SK-N-SH (cell line): ENCODE data around the gene TCF15. TPM values are rescaled to one million over a fixed set of nuclear protein-coding genes. Genes with fewer than 3 reads are reported as not detected.

Source experiments
- CTCF ChIA-PET: fragments of 300-600, 350-600 bp; formaldehyde crosslinking; extraction: SDS; loops from one replicate; lab custom pipeline; 2021; lab: Yijun Ruan, JAX
- POLR2A ChIA-PET: fragments of 350-600 bp; sonication (Branson Sonifier 250); formaldehyde crosslinking; extraction: SDS; loops from one replicate; lab custom pipeline; 2020; ENCODE audit warnings: antibody characterized with exemption, inconsistent platforms; lab: Yijun Ruan, JAX
- DNase-seq: peaks from one replicate; pipeline ENCODE4 v3.0.0; 2012
- H2AFZ ChIP-seq: fragments of 200-600 bp; sonication (generic); 2 replicates; pipeline ENCODE4 v1.8.1; 2016; ENCODE audit warnings: antibody characterized with exemption, mild to moderate bottlenecking, low read depth
- H3F3A ChIP-seq: fragments of 200-600 bp; sonication (generic); replicated peaks from 2 replicates; pipeline ENCODE3; 2016; ENCODE audit warnings: antibody characterized with exemption, mild to moderate bottlenecking; ENCODE audit not compliant: insufficient read depth
- H3K27ac ChIP-seq, 2 experiments: fragments of 200-500 bp in 1 of 2; fragments of 200-600 bp in 1 of 2; sonication (Bioruptor generic) in 1 of 2; sonication (generic), shearing (Covaris generic) in 1 of 2; 2 replicates each; pipeline versions ENCODE4 v1.5.1 to v1.6.1; 2014 to 2016; ENCODE audit warnings: low read depth in 2 of 2, inconsistent platforms in 1 of 2, low read length in 1 of 2, mild to moderate bottlenecking in 1 of 2, mixed read lengths in 1 of 2
- H3K27me3 ChIP-seq: fragments of 200-600 bp; sonication (generic), shearing (Covaris generic); 2 replicates; pipeline ENCODE4 v1.6.1; 2016; ENCODE audit warnings: mixed run types; ENCODE audit not compliant: insufficient read depth
- H3K36me3 ChIP-seq, 2 experiments: fragments of 200-500 bp in 1 of 2; fragments of 200-600 bp in 1 of 2; sonication (Bioruptor generic) in 1 of 2; sonication (generic) in 1 of 2; replicated peaks in 1 of 2; 2 replicates each; pipeline versions ENCODE3 to v1.5.1; 2014 to 2016; ENCODE audit warnings: low read length in 1 of 2, mild to moderate bottlenecking in 1 of 2; ENCODE audit not compliant: insufficient read depth in 2 of 2, control insufficient read depth in 1 of 2
- H3K4me1 ChIP-seq, 2 experiments: fragments of 200-500 bp in 1 of 2; fragments of 200-600 bp in 1 of 2; sonication (Bioruptor generic) in 1 of 2; sonication (generic), shearing (Covaris generic) in 1 of 2; 2 replicates each; pipeline versions ENCODE4 v1.5.1 to v1.6.1; 2014 to 2016; ENCODE audit warnings: low read depth in 1 of 2, low read length in 1 of 2, mixed run types in 1 of 2; ENCODE audit not compliant: insufficient read depth in 2 of 2, control insufficient read depth in 1 of 2
- H3K4me2 ChIP-seq: fragments of 200-600 bp; sonication (generic), shearing (Covaris generic); 2 replicates; pipeline ENCODE4 v1.6.1; 2017; ENCODE audit warnings: mixed run types
- H3K4me3 ChIP-seq, 2 experiments: fragments of 200-500 bp in 1 of 2; fragments of 200-600 bp in 1 of 2; sonication (Bioruptor generic) in 1 of 2; sonication (generic), shearing (Covaris generic) in 1 of 2; 2 replicates each; pipeline versions ENCODE4 v1.5.1 to v1.8.1; 2014 to 2016; ENCODE audit warnings: low read depth in 2 of 2, inconsistent platforms in 1 of 2, low read length in 1 of 2, mild to moderate bottlenecking in 1 of 2, mixed read lengths in 1 of 2, moderate library complexity in 1 of 2
- H3K79me2 ChIP-seq: fragments of 200-600 bp; sonication (generic); 2 replicates; pipeline ENCODE4 v1.8.1; 2017; ENCODE audit warnings: mild to moderate bottlenecking; ENCODE audit not compliant: insufficient read depth
- H3K9ac ChIP-seq: fragments of 200-600 bp; sonication (generic); 2 replicates; pipeline ENCODE4 v1.6.1; 2017; ENCODE audit warnings: mixed run types
- H3K9me2 ChIP-seq: fragments of 200-600 bp; sonication (generic); 2 replicates; pipeline ENCODE4 v1.6.1; 2017; ENCODE audit warnings: mixed run types
- H3K9me3 ChIP-seq: fragments of 200-600 bp; sonication (generic); 2 replicates; pipeline ENCODE4 v1.6.1; 2017; ENCODE audit warnings: mixed run types, mild to moderate bottlenecking, moderate library complexity
- H4K20me1 ChIP-seq: fragments of 200-600 bp; sonication (generic); 2 replicates; pipeline ENCODE4 v1.6.1; 2017; ENCODE audit warnings: mild to moderate bottlenecking, mixed run types; ENCODE audit not compliant: insufficient read depth
- CHD2 ChIP-seq: fragments of 150-350 bp; IDR thresholded peaks from 2 replicates; pipeline ENCODE4 v1.6.1; 2018; ENCODE audit warnings: low read length; ENCODE audit not compliant: partially characterized antibody
- EZH2phosphoT487 ChIP-seq: fragments of 200-600 bp; sonication (generic); IDR thresholded peaks from 2 replicates; pipeline ENCODE4 v1.6.1; 2017; ENCODE audit warnings: low read depth, mixed run types, mild to moderate bottlenecking, antibody characterized with exemption, moderate library complexity, borderline replicate concordance
- FOSL2 ChIP-seq: IDR thresholded peaks from 2 replicates; pipeline ENCODE4 v1.4.0; 2012; ENCODE audit warnings: low read depth, mild to moderate bottlenecking, moderate library complexity, borderline replicate concordance
- FOXJ3 ChIP-seq: sonication (generic); formaldehyde crosslinking; IDR thresholded peaks from 2 replicates; pipeline ENCODE4 v1.5.1; 2020; ENCODE audit warnings: mild to moderate bottlenecking, missing genetic modification reagents
- MEF2A ChIP-seq: IDR thresholded peaks from 2 replicates; pipeline ENCODE4 v1.4.0; 2012; ENCODE audit warnings: low read depth, borderline replicate concordance
- NFIC ChIP-seq: IDR thresholded peaks from 2 replicates; pipeline ENCODE4 v1.4.0; 2012; ENCODE audit warnings: borderline replicate concordance
- PBX3 ChIP-seq: IDR thresholded peaks from 2 replicates; pipeline ENCODE4; 2012
- RCOR1 ChIP-seq: fragments of 150-350 bp; IDR thresholded peaks from 2 replicates; pipeline ENCODE4 v1.6.1; 2017; ENCODE audit warnings: antibody characterized with exemption, low read length
- RFX5 ChIP-seq: IDR thresholded peaks from 2 replicates; pipeline ENCODE4 v1.6.1; 2012; ENCODE audit warnings: mild to moderate bottlenecking, improper control_type of control experiment, low read length
- SIN3A ChIP-seq: IDR thresholded peaks from 2 replicates; pipeline ENCODE4 v1.6.1; 2012; ENCODE audit warnings: low read depth, mild to moderate bottlenecking, low read length, moderate library complexity, borderline replicate concordance
- SMC3 ChIP-seq: IDR thresholded peaks from 2 replicates; pipeline ENCODE4 v1.6.1; 2012; ENCODE audit warnings: low read depth, low read length, improper control_type of control experiment
- TCF12 ChIP-seq: IDR thresholded peaks from 2 replicates; pipeline ENCODE4 v1.4.0; 2012
- ZBTB33 ChIP-seq: IDR thresholded peaks from 2 replicates; pipeline ENCODE4 v1.4.0; 2012; ENCODE audit warnings: low read depth, borderline replicate concordance
- whole genome bisulfite sequencing: methylation state at CpG from one replicate; pipeline ENCODE4 v1.1.6; 2017; ENCODE audit warnings: low lambda C conversion rate; 5-methylcytosine and 5-hydroxymethylcytosine counted together
- polyA plus RNA-seq, 3 experiments: library from polyadenylated mRNA; depleted of rRNA; stranded (reverse); fragments of >200 nt; gene quantifications; 2 replicates each; pipeline ENCODE4 v1.2.3, GENCODE V29; 2012
- TF ChIP-seq, protein P1 (sequence below): fragments of 150-350 bp; IDR thresholded peaks from 2 replicates; pipeline ENCODE4 v1.6.1; 2016; ENCODE audit warnings: mild to moderate bottlenecking, low read depth, low read length
- TF ChIP-seq, protein P2 (sequence below): fragments of 150-350 bp; IDR thresholded peaks from 2 replicates; pipeline ENCODE4 v1.6.1; 2017; ENCODE audit warnings: antibody characterized with exemption, low read length, low read depth, borderline replicate concordance
- TF ChIP-seq, protein P3 (sequence below): fragments of 200-600 bp; sonication (generic); IDR thresholded peaks from 2 replicates; pipeline ENCODE4 v1.6.1; 2017; ENCODE audit warnings: antibody characterized with exemption, mild to moderate bottlenecking, moderate library complexity
- TF ChIP-seq, protein P4 (sequence below): IDR thresholded peaks from 2 replicates; pipeline ENCODE4 v1.4.0; 2012; ENCODE audit warnings: low read depth, borderline replicate concordance

Gene TCF15
- polyA plus RNA-seq, 1 of the 3 experiments (the other 2 are of a cell fraction), result not detected

DNA sequence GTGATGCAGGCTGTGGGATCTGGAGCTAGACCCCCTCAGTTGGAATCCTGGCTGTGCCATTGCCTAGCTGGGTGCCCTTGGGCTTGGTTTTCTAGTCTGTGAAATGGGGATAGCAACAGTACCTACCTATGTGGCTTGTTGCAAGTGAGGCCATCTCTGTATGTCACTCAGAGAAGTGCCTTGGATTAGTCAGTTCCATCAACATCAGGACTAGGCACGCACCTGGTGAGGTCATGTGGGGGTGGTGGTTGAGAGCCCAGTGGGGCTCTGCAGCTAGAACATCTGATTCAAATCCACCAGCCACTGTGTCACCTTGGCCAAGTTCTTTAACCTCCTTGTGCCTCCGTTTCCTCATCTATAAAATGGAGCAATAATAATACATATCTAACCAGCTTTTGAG lies 12.5 kb downstream of the TCF15 start:
- CTCF ChIA-PET, result interaction anchor here (1.2 to 1.6 kb wide), 3 partner anchors 9 to 142 kb away, joined by 3 to 4 read pairs (median 3); no protein-coding TSS in a partner anchor
- Histone ChIP-seq H3K4me3 (no peak overlapping the region), H3K36me3 (no peaks in the 10 kb centered on the region), H3K27ac (no peak overlapping the region), H3K4me2 (no peak overlapping the region), H2AFZ (no peak overlapping the region), H3F3A (no peaks in the 10 kb centered on the region), H3K79me2 (no peaks in the 10 kb centered on the region), H3K9me3 (no peaks in the 10 kb centered on the region), H3K9me2 (no peaks in the 10 kb centered on the region), H3K4me1 (no peaks in the 10 kb centered on the region), H4K20me1 (no peaks in the 10 kb centered on the region), H3K9ac (no peak overlapping the region)
- POLR2A ChIA-PET, result no interaction called here
- no peak for DNase-seq
- WGBS, result 39% methylated on average over 2 of the region's 2 CpGs
- TF ChIP-seq, protein P1, sequence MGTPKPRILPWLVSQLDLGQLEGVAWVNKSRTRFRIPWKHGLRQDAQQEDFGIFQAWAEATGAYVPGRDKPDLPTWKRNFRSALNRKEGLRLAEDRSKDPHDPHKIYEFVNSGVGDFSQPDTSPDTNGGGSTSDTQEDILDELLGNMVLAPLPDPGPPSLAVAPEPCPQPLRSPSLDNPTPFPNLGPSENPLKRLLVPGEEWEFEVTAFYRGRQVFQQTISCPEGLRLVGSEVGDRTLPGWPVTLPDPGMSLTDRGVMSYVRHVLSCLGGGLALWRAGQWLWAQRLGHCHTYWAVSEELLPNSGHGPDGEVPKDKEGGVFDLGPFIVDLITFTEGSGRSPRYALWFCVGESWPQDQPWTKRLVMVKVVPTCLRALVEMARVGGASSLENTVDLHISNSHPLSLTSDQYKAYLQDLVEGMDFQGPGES, result no peak
- TF ChIP-seq ZBTB33, result no peak
- TF ChIP-seq PBX3, result no peak
- TF ChIP-seq FOXJ3 (CRISPR knock-in tag), result no peak
- TF ChIP-seq, all 33 proteins: peak for 0
- H3K27me3 ChIP-seq, result no peaks in the 10 kb centered on the region

DNA sequence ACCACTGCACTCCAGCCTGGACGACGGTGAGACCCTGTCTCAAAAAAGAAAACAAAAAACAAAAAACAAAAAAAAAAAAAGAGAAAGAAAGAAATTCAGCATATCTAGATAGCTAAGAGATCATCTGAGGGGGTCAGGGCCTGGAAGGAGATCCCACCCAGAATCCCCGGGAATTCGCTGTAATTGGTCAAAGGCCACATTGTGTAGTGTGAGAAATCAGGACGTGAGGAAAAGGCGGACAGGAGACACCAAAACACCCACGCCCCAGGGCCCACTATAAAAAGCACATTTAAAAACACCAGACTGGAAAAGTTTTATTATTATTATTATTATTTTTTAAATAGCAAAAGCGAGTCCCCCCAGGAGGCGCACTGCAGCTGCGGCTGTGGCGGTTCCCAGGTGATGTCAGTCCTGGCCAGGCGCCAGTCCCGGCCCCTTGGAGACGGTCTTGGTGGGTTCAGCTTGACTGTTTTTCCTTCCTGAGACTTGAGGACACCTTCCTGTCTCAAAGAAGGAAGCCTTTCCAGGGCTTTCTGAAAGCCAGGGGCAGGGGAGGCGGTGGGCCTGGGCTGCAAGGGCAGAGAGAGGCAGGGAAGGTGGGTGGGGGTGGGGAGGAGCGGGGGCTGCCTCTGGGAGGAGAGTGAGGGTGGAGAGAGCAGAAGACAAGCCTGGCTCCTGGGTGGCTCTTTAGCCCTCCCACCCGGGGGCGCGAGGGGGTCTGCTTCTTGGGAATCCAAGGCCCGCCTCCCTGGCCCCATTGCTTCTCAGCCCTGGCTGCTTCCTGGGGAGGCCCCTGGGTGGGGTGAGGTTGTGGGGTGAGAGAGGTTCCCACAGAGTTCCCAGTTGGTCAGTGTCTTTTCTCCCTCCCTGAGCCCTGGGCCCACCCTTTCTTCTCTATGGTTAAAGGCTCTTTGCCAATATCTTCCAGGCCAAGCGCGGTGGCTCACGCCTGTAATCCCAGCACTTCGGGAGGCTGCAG lies 14.5 kb downstream of the TCF15 start:
- H2AFZ ChIP-seq, result no peak overlapping the region
- no peak overlapping the region for H3K27ac ChIP-seq
- no peaks in the 10 kb centered on the region for H3F3A ChIP-seq
- H4K20me1 ChIP-seq, result no peaks in the 10 kb centered on the region
- 78% methylated on average over 20 of the region's 24 CpGs for WGBS
- no peak for DNase-seq
- H3K4me3 ChIP-seq, result no peak overlapping the region
- no peaks in the 10 kb centered on the region for H3K9me2 ChIP-seq
- H3K4me1 ChIP-seq, result no peaks in the 10 kb centered on the region
- no peaks in the 10 kb centered on the region for H3K9me3 ChIP-seq
- no peaks in the 10 kb centered on the region for H3K36me3 ChIP-seq
- ChIA-PET CTCF (interaction anchor here (0.6 to 1.6 kb wide), 2 partner anchors 50 to 165 kb away, joined by 3 to 7 read pairs; no protein-coding TSS in a partner anchor), POLR2A (no interaction called here)
- H3K9ac ChIP-seq, result no peak overlapping the region
- H3K4me2 ChIP-seq, result no peak overlapping the region
- H3K27me3 ChIP-seq, result no peaks in the 10 kb centered on the region; the same call in 1 of the 2 replicates
- no peaks in the 10 kb centered on the region for H3K79me2 ChIP-seq
- TF ChIP-seq, protein P2, sequence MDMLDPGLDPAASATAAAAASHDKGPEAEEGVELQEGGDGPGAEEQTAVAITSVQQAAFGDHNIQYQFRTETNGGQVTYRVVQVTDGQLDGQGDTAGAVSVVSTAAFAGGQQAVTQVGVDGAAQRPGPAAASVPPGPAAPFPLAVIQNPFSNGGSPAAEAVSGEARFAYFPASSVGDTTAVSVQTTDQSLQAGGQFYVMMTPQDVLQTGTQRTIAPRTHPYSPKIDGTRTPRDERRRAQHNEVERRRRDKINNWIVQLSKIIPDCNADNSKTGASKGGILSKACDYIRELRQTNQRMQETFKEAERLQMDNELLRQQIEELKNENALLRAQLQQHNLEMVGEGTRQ, result no peak
- TF ChIP-seq RCOR1, result no peak
- no peak for TF ChIP-seq MEF2A
- TF ChIP-seq SIN3A, result no peak
- TF ChIP-seq, protein P3, sequence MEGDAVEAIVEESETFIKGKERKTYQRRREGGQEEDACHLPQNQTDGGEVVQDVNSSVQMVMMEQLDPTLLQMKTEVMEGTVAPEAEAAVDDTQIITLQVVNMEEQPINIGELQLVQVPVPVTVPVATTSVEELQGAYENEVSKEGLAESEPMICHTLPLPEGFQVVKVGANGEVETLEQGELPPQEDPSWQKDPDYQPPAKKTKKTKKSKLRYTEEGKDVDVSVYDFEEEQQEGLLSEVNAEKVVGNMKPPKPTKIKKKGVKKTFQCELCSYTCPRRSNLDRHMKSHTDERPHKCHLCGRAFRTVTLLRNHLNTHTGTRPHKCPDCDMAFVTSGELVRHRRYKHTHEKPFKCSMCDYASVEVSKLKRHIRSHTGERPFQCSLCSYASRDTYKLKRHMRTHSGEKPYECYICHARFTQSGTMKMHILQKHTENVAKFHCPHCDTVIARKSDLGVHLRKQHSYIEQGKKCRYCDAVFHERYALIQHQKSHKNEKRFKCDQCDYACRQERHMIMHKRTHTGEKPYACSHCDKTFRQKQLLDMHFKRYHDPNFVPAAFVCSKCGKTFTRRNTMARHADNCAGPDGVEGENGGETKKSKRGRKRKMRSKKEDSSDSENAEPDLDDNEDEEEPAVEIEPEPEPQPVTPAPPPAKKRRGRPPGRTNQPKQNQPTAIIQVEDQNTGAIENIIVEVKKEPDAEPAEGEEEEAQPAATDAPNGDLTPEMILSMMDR, result no peak
- no peak for TF ChIP-seq RFX5
- TF ChIP-seq SMC3, result no peak
- TF ChIP-seq FOSL2, result no peak
- no peak for TF ChIP-seq NFIC
- TF ChIP-seq, protein P4, sequence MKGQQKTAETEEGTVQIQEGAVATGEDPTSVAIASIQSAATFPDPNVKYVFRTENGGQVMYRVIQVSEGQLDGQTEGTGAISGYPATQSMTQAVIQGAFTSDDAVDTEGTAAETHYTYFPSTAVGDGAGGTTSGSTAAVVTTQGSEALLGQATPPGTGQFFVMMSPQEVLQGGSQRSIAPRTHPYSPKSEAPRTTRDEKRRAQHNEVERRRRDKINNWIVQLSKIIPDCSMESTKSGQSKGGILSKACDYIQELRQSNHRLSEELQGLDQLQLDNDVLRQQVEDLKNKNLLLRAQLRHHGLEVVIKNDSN, result no peak
- no peak for TF ChIP-seq TCF12
- TF ChIP-seq EZH2phosphoT487, result no peak
- TF ChIP-seq CHD2, result no peak
